Activated CD8-positive, alpha-beta T cell treated with anti-CD3 and anti-CD28 coated beads, Interleukin-2, amount 10 ng/mL, durations not matched to agents 7 days and 5 days (primary cell): ENCODE results near the gene ALG10. TPM values are rescaled to one million over a fixed set of nuclear protein-coding genes. Genes with fewer than 3 reads are reported as not detected.
A peak's percentile ranks its signal among the peaks of the same experiment; 100 is the strongest.
"Not testable (repeated sequence)": the region's sequence is repeated elsewhere in the genome, so short reads cannot be mapped to it uniquely, and the experiment has no call there.

Source experiments
- ATAC-seq: fragments of 150-1000 bp; cut with Tn5 transposase; one replicate; pipeline ENCODE4 v1.10.0; 2021; ENCODE audit warnings: moderate library complexity
- CTCF ChIA-PET: fragments of 350-600 bp; sonication (Branson Sonifier 250); formaldehyde crosslinking; loops from one replicate; lab custom pipeline; 2021; ENCODE audit warnings: antibody characterized with exemption; lab: Charles Lee
- POLR2A ChIA-PET: fragments of 350-600 bp; sonication (Branson Sonifier 250); formaldehyde crosslinking; loops from one replicate; lab custom pipeline; 2021; ENCODE audit warnings: antibody characterized with exemption; lab: Charles Lee
- DNase-seq: peaks from one replicate; pipeline ENCODE4 v3.0.0-alpha.2; 2020
- H3K27ac Mint-ChIP-seq: one replicate; pipeline ENCODE4 v1.8.0; 2021; ENCODE audit warnings: mild to moderate bottlenecking, mixed read lengths
- H3K27me3 Mint-ChIP-seq: one replicate; pipeline ENCODE4 v1.8.0; 2021; ENCODE audit warnings: low read depth, mixed read lengths
- H3K36me3 Mint-ChIP-seq: one replicate; pipeline ENCODE4 v1.8.0; 2021; ENCODE audit warnings: low read depth, mixed read lengths
- H3K4me1 Mint-ChIP-seq: one replicate; pipeline ENCODE4 v1.8.0; 2021; ENCODE audit warnings: low read depth, mixed read lengths
- H3K4me3 Mint-ChIP-seq: one replicate; pipeline ENCODE4 v1.8.0; 2021; ENCODE audit warnings: mild to moderate bottlenecking, mixed read lengths
- H3K9me3 Mint-ChIP-seq: one replicate; pipeline ENCODE4 v1.8.0; 2022; ENCODE audit warnings: mixed read lengths; ENCODE audit not compliant: insufficient read depth
- total RNA-seq, 2 experiments: library from RNA; stranded (reverse); gene quantifications; one replicate each; pipeline ENCODE4 v1.2.3, GENCODE V29; 2021

The ALG10 gene
- total RNA-seq, 2 experiments from 2014 or later, result 15.4 to 15.7 TPM

GRCh38 chr12:34033628-34034296 is 11.5 kb downstream of the ALG10 start:
- ATAC-seq, result no peak
- ChIA-PET CTCF (interaction anchor here (1.3 kb wide), 1 partner anchor 1278 kb away, joined by 4 read pairs; the partner anchor contains the start of gene YARS2), POLR2A (no interaction called here)
- H3K4me1 Mint-ChIP-seq, result no peaks in the 10 kb centered on the region
- no peak overlapping the region for H3K4me3 Mint-ChIP-seq
- peaks cover 2% of the 10 kb centered on the region for H3K36me3 Mint-ChIP-seq
- H3K27me3 Mint-ChIP-seq, result no peaks in the 10 kb centered on the region
- H3K27ac Mint-ChIP-seq, result no peak overlapping the region
- no peak for DNase-seq
- no peaks in the 10 kb centered on the region for H3K9me3 Mint-ChIP-seq

GRCh38 chr12:34038357-34038756 is 16.1 kb downstream of the ALG10 start:
- H3K4me3 Mint-ChIP-seq, CTCF ChIA-PET, POLR2A ChIA-PET, H3K27me3 Mint-ChIP-seq, H3K4me1 Mint-ChIP-seq, DNase-seq, ATAC-seq, H3K27ac Mint-ChIP-seq, H3K9me3 Mint-ChIP-seq, H3K36me3 Mint-ChIP-seq: not testable (repeated sequence)

GRCh38 chr12:34046570-34046969 is 24.3 kb downstream of the ALG10 start:
- H3K9me3 Mint-ChIP-seq, result no peaks in the 10 kb centered on the region
- ATAC-seq (no peak), DNase-seq (no peak)
- ChIA-PET POLR2A (no interaction called here), CTCF (no interaction called here)
- H3K4me3 Mint-ChIP-seq, result no peak overlapping the region
- H3K27ac Mint-ChIP-seq, result no peak overlapping the region
- H3K27me3 Mint-ChIP-seq, result no peaks in the 10 kb centered on the region
- H3K36me3 Mint-ChIP-seq, result no peaks in the 10 kb centered on the region
- H3K4me1 Mint-ChIP-seq, result no peaks in the 10 kb centered on the region

GRCh38 chr12:34047855-34048254 is 25.6 kb downstream of the ALG10 start:
- DNase-seq, CTCF ChIA-PET, H3K36me3 Mint-ChIP-seq, POLR2A ChIA-PET, H3K4me3 Mint-ChIP-seq, H3K9me3 Mint-ChIP-seq, H3K4me1 Mint-ChIP-seq, ATAC-seq, H3K27ac Mint-ChIP-seq, H3K27me3 Mint-ChIP-seq: not testable (repeated sequence)

GRCh38 chr12:34048714-34049113 is 26.4 kb downstream of the ALG10 start:
- ChIA-PET CTCF (no interaction called here), POLR2A (no interaction called here)
- Mint-ChIP-seq H3K27me3 (no peaks in the 10 kb centered on the region), H3K27ac (no peak overlapping the region), H3K4me1 (no peaks in the 10 kb centered on the region), H3K36me3 (no peaks in the 10 kb centered on the region), H3K9me3 (no peaks in the 10 kb centered on the region), H3K4me3 (no peak overlapping the region)
- ATAC-seq (no peak), DNase-seq (no peak)

GRCh38 chr12:34051486-34051885 is 29.2 kb downstream of the ALG10 start:
- Mint-ChIP-seq H3K36me3 (no peaks in the 10 kb centered on the region), H3K4me1 (peaks cover 6% of the 10 kb centered on the region), H3K27ac (no peak overlapping the region), H3K4me3 (no peak overlapping the region), H3K27me3 (no peaks in the 10 kb centered on the region), H3K9me3 (no peaks in the 10 kb centered on the region)
- POLR2A ChIA-PET, result no interaction called here
- DNase-seq (no peak), ATAC-seq (no peak)
- CTCF ChIA-PET, result no interaction called here

- ChIA-PET CTCF (no interaction called here), POLR2A (no interaction called here)
- H3K27me3 Mint-ChIP-seq, result no peaks in the 10 kb centered on the region
- no peaks in the 10 kb centered on the region for H3K36me3 Mint-ChIP-seq
- no peak overlapping the region for H3K27ac Mint-ChIP-seq
- DNase-seq, result no peak
- H3K9me3 Mint-ChIP-seq, result no peaks in the 10 kb centered on the region
- peak overlapping the region; percentile 1 for H3K4me3 Mint-ChIP-seq
- peaks cover 6% of the 10 kb centered on the region for H3K4me1 Mint-ChIP-seq
- ATAC-seq, result no peak
Measured at GRCh38 chr12:34054938-34055337, 32.6 kb downstream of the ALG10 start.
